ENCODE data around the gene PIP5KL1. TPM values are rescaled to one million over a fixed set of nuclear protein-coding genes. Genes with fewer than 3 reads are reported as not detected.

Gene PIP5KL1
- polyA plus RNA-seq, 1 donor from 2014 or later: 3.4 TPM

DNA sequence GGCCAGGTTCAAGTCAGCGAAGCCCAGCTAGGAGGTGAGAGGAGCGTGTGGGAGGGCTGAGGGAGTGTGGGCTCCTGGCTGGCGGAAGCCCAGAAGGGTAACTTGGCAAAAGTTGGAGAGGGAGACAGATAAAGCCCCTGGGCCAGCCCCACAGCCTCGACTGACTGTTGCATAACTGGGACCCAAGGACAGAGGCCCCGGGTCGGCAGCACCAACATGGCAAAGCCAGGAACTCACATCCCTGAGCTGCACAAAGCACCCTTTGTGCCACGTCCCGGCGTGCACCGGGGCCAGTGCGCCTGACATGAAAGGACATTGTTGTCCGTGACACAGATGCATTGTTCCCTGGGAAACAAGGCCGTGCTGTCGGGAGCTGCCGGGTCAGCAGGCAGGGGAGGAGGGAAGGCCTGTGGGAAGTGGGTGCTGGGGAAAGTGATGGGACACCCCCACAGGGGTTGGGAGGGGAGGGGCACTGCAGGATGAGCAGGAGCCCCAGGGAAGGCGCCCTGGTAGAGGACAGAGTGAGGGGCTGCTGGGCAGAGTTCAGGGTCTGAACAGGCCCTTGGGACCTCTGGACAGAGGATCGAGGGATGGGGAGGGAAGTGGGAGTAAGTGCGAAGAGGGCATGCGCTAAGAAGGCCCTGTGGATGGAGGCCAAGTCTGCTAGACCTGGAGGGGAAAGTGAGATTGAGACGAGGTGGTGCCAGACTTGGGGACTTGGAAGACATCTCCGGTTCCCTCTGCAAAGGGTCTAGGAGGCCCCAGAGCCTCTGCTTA is 20.1 kb upstream of the PIP5KL1 start:
- no peaks in the 10 kb centered on the region for H4K20me1 ChIP-seq (ENCODE audit: insufficient read depth)
- H3K27ac ChIP-seq (ENCODE audit: low read length): no peak overlapping the region
- H3K36me3 ChIP-seq (ENCODE audit: insufficient read depth, low read length): no peaks in the 10 kb centered on the region
- no peak overlapping the region for H3K4me2 ChIP-seq (ENCODE audit: low read length)
- H2AFZ ChIP-seq (ENCODE audit: low read depth, low read length): no peak overlapping the region
- TF ChIP-seq MXI1 (conservative IDR thresholded peaks at IDR 0.05; ENCODE audit: poor library complexity, severe bottlenecking): no peak
- no peak for TF ChIP-seq RAD21 (conservative IDR thresholded peaks at IDR 0.05)
- TF ChIP-seq, protein P1, sequence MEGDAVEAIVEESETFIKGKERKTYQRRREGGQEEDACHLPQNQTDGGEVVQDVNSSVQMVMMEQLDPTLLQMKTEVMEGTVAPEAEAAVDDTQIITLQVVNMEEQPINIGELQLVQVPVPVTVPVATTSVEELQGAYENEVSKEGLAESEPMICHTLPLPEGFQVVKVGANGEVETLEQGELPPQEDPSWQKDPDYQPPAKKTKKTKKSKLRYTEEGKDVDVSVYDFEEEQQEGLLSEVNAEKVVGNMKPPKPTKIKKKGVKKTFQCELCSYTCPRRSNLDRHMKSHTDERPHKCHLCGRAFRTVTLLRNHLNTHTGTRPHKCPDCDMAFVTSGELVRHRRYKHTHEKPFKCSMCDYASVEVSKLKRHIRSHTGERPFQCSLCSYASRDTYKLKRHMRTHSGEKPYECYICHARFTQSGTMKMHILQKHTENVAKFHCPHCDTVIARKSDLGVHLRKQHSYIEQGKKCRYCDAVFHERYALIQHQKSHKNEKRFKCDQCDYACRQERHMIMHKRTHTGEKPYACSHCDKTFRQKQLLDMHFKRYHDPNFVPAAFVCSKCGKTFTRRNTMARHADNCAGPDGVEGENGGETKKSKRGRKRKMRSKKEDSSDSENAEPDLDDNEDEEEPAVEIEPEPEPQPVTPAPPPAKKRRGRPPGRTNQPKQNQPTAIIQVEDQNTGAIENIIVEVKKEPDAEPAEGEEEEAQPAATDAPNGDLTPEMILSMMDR (IDR thresholded peaks at IDR 0.05; ENCODE audit: poor library complexity, severe bottlenecking): no peak
- no peak for TF ChIP-seq TAF1 (IDR thresholded peaks at IDR 0.05; ENCODE audit: low read depth)
- no peak for TF ChIP-seq EP300 (conservative IDR thresholded peaks at IDR 0.05; ENCODE audit: poor library complexity, severe bottlenecking)
- TF ChIP-seq, protein P2, sequence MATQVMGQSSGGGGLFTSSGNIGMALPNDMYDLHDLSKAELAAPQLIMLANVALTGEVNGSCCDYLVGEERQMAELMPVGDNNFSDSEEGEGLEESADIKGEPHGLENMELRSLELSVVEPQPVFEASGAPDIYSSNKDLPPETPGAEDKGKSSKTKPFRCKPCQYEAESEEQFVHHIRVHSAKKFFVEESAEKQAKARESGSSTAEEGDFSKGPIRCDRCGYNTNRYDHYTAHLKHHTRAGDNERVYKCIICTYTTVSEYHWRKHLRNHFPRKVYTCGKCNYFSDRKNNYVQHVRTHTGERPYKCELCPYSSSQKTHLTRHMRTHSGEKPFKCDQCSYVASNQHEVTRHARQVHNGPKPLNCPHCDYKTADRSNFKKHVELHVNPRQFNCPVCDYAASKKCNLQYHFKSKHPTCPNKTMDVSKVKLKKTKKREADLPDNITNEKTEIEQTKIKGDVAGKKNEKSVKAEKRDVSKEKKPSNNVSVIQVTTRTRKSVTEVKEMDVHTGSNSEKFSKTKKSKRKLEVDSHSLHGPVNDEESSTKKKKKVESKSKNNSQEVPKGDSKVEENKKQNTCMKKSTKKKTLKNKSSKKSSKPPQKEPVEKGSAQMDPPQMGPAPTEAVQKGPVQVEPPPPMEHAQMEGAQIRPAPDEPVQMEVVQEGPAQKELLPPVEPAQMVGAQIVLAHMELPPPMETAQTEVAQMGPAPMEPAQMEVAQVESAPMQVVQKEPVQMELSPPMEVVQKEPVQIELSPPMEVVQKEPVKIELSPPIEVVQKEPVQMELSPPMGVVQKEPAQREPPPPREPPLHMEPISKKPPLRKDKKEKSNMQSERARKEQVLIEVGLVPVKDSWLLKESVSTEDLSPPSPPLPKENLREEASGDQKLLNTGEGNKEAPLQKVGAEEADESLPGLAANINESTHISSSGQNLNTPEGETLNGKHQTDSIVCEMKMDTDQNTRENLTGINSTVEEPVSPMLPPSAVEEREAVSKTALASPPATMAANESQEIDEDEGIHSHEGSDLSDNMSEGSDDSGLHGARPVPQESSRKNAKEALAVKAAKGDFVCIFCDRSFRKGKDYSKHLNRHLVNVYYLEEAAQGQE (IDR thresholded peaks at IDR 0.05; ENCODE audit: borderline replicate concordance): no peak
- TF ChIP-seq SMC3 (conservative IDR thresholded peaks at IDR 0.05; ENCODE audit: poor library complexity): no peak
- TF ChIP-seq EZH2 (IDR thresholded peaks at IDR 0.05; ENCODE audit: borderline replicate concordance, insufficient read depth, low read length, poor library complexity, severe bottlenecking): no peak
- TF ChIP-seq POLR2AphosphoS5 (IDR thresholded peaks at IDR 0.05): no peak
- H3K9me2 ChIP-seq (ENCODE audit: insufficient read depth, low read length): no peaks in the 10 kb centered on the region
- H3K4me3 ChIP-seq (ENCODE audit: low read length): no peak overlapping the region
- no peaks in the 10 kb centered on the region for H3K27me3 ChIP-seq (ENCODE audit: insufficient read depth, low read depth, low read length)
- no peaks in the 10 kb centered on the region for H3K9me3 ChIP-seq (ENCODE audit: low read length)
- no peak overlapping the region for H3K9ac ChIP-seq (ENCODE audit: low read length)
- no peaks in the 10 kb centered on the region for H3F3A ChIP-seq (ENCODE audit: insufficient read depth, low read length, poor library complexity, severe bottlenecking)
- peaks cover 10% of the 10 kb centered on the region for H3K79me2 ChIP-seq (replicated peaks; ENCODE audit: insufficient read depth, low read length)

DNA sequence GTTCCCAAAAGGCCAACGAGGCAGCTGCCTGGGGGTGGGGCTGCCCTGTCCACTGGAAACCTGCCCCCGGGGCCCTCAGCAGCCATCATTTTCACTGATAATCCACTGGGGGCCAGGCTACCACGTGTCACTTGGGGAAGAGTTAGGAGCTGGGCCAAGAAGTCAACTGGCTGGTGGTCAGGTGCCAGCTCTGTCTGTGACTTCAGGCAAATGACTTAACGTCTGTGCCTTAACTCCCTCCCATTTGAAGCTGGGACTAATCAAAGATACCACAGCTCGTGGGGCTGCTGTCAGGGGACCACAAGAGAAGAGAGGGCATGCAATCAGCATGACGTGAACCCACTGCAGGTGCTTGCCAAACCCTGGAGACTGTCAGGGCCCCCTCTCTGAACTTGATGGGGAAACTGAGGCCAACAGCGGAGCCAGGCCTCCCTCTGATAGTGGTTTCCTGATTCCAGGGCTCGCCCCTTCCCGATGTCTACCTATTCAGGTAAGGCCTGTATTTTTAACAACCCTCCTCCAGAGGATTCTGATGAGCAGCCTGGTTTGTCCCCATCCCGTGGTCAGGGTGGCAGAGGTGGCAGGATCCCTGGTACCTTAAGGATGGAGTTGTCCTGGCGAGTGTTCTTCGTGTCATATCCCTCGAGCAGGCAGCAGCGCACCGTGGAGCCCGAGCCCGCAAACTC is 19.4 kb upstream of the PIP5KL1 start:
- no peaks in the 10 kb centered on the region for H4K20me1 ChIP-seq (ENCODE audit: insufficient read depth)
- H3K9me3 ChIP-seq (ENCODE audit: low read length): no peaks in the 10 kb centered on the region
- H3F3A ChIP-seq (ENCODE audit: insufficient read depth, low read length, poor library complexity, severe bottlenecking): no peaks in the 10 kb centered on the region
- H3K27ac ChIP-seq (ENCODE audit: low read length): no peak overlapping the region
- no peak overlapping the region for H3K4me2 ChIP-seq (ENCODE audit: low read length)
- H3K36me3 ChIP-seq (ENCODE audit: insufficient read depth, low read length): no peaks in the 10 kb centered on the region
- no peaks in the 10 kb centered on the region for H3K27me3 ChIP-seq (ENCODE audit: insufficient read depth, low read depth, low read length)
- no peak overlapping the region for H3K4me3 ChIP-seq (ENCODE audit: low read length)
- no peak overlapping the region for H3K9ac ChIP-seq (ENCODE audit: low read length)
- H3K9me2 ChIP-seq (ENCODE audit: insufficient read depth, low read length): no peaks in the 10 kb centered on the region
- H2AFZ ChIP-seq (ENCODE audit: low read depth, low read length): no peak overlapping the region
- TF ChIP-seq POLR2AphosphoS5 (IDR thresholded peaks at IDR 0.05): no peak
- no peak for TF ChIP-seq EZH2 (IDR thresholded peaks at IDR 0.05; ENCODE audit: borderline replicate concordance, insufficient read depth, low read length, poor library complexity, severe bottlenecking)
- no peak for TF ChIP-seq SMC3 (conservative IDR thresholded peaks at IDR 0.05; ENCODE audit: poor library complexity)
- TF ChIP-seq MXI1 (conservative IDR thresholded peaks at IDR 0.05; ENCODE audit: poor library complexity, severe bottlenecking): no peak
- no peak for TF ChIP-seq TAF1 (IDR thresholded peaks at IDR 0.05; ENCODE audit: low read depth)
- TF ChIP-seq RAD21 (conservative IDR thresholded peaks at IDR 0.05): no peak
- TF ChIP-seq, protein P2 (IDR thresholded peaks at IDR 0.05; ENCODE audit: borderline replicate concordance): no peak
- TF ChIP-seq, protein P1 (IDR thresholded peaks at IDR 0.05; ENCODE audit: poor library complexity, severe bottlenecking): no peak
- no peak for TF ChIP-seq EP300 (conservative IDR thresholded peaks at IDR 0.05; ENCODE audit: poor library complexity, severe bottlenecking)
- peaks cover 6% of the 10 kb centered on the region for H3K79me2 ChIP-seq (replicated peaks; ENCODE audit: insufficient read depth, low read length)

All from neural cell (in vitro differentiated cells).